ENCODE results near the gene ARID5B.

ARID5B gene

GRCh38 chr10:62033125-62033524, 131.6 kb downstream of the ARID5B start:
- H3K4me2 ChIP-seq (ENCODE audit: insufficient read depth, low read length): no peak overlapping the region
- no peaks in the 10 kb centered on the region for H3K79me2 ChIP-seq (ENCODE audit: insufficient read depth, low read length)
- no peak for ATAC-seq (ENCODE audit: insufficient read depth, low read depth)
- no peak overlapping the region for H3K4me3 ChIP-seq (ENCODE audit: low read depth in 1 of 2, low read length in 2 of 2)
- no peaks in the 10 kb centered on the region for H3K27me3 ChIP-seq (ENCODE audit: insufficient read depth, low read length, poor library complexity)
- H3K36me3 ChIP-seq (ENCODE audit: insufficient read depth, low read length): no peaks in the 10 kb centered on the region
- no peaks in the 10 kb centered on the region for H4K20me1 ChIP-seq (ENCODE audit: insufficient read depth, low read length)
- H2AFZ ChIP-seq (ENCODE audit: low read depth, low read length): no peak overlapping the region
- no peaks in the 10 kb centered on the region for H3K9me3 ChIP-seq (ENCODE audit: insufficient read depth, low read length, severe bottlenecking)
- no peak for TF ChIP-seq EZH2 (IDR thresholded peaks at IDR 0.05; ENCODE audit: borderline replicate concordance, low read depth, low read length, severe bottlenecking)
- no peak for TF ChIP-seq CTCF (IDR thresholded peaks at IDR 0.05; ENCODE audit: borderline replicate concordance, extremely low read depth, low read length, poor library complexity, severe bottlenecking)
- DNase-seq: no peak
- H3K27ac ChIP-seq (ENCODE audit: low read length): no peak overlapping the region
- H3K4me1 ChIP-seq (ENCODE audit: insufficient read depth, low read length): no peaks in the 10 kb centered on the region
- H3K9ac ChIP-seq (ENCODE audit: low read depth, low read length): no peak overlapping the region

- Histone ChIP-seq H3K36me3 (ENCODE audit: insufficient read depth, low read length) (no peaks in the 10 kb centered on the region), H4K20me1 (ENCODE audit: insufficient read depth, low read length) (no peaks in the 10 kb centered on the region), H3K9ac (ENCODE audit: low read depth, low read length) (no peak overlapping the region), H3K79me2 (ENCODE audit: insufficient read depth, low read length) (no peaks in the 10 kb centered on the region), H3K4me3 (ENCODE audit: low read depth in 1 of 2, low read length in 2 of 2) (no peak overlapping the region), H3K27ac (ENCODE audit: low read length) (no peak overlapping the region), H3K9me3 (ENCODE audit: insufficient read depth, low read length, severe bottlenecking) (no peaks in the 10 kb centered on the region), H3K4me2 (ENCODE audit: insufficient read depth, low read length) (no peak overlapping the region), H3K4me1 (ENCODE audit: insufficient read depth, low read length) (peaks cover 5% of the 10 kb centered on the region; the same call in 1 of the 2 replicates), H2AFZ (ENCODE audit: low read depth, low read length) (no peak overlapping the region), H3K27me3 (ENCODE audit: insufficient read depth, low read length, poor library complexity) (no peaks in the 10 kb centered on the region)
- TF ChIP-seq CTCF (IDR thresholded peaks at IDR 0.05; ENCODE audit: borderline replicate concordance, extremely low read depth, low read length, poor library complexity, severe bottlenecking) (no peak), EZH2 (IDR thresholded peaks at IDR 0.05; ENCODE audit: borderline replicate concordance, low read depth, low read length, severe bottlenecking) (no peak)
- no peak for DNase-seq
- no peak for ATAC-seq (ENCODE audit: insufficient read depth, low read depth)
These were observed 132.7 kb downstream of the ARID5B start for GRCh38 chr10:62034096-62034640.

- Histone ChIP-seq H3K27me3 (ENCODE audit: insufficient read depth, low read length, poor library complexity) (no peaks in the 10 kb centered on the region), H3K4me1 (ENCODE audit: insufficient read depth, low read length) (peaks cover 5% of the 10 kb centered on the region; the same call in 1 of the 2 replicates), H3K79me2 (ENCODE audit: insufficient read depth, low read length) (no peaks in the 10 kb centered on the region), H2AFZ (ENCODE audit: low read depth, low read length) (no peak overlapping the region), H3K27ac (ENCODE audit: low read length) (no peak overlapping the region), H3K9ac (ENCODE audit: low read depth, low read length) (no peak overlapping the region), H3K4me3 (ENCODE audit: low read depth in 1 of 2, low read length in 2 of 2) (no peak overlapping the region), H3K36me3 (ENCODE audit: insufficient read depth, low read length) (no peaks in the 10 kb centered on the region), H3K4me2 (ENCODE audit: insufficient read depth, low read length) (no peak overlapping the region), H3K9me3 (ENCODE audit: insufficient read depth, low read length, severe bottlenecking) (no peaks in the 10 kb centered on the region), H4K20me1 (ENCODE audit: insufficient read depth, low read length) (no peaks in the 10 kb centered on the region)
- ATAC-seq (ENCODE audit: insufficient read depth, low read depth) (no peak), DNase-seq (no peak)
- TF ChIP-seq CTCF (IDR thresholded peaks at IDR 0.05; ENCODE audit: borderline replicate concordance, extremely low read depth, low read length, poor library complexity, severe bottlenecking): no peak
- TF ChIP-seq EZH2 (IDR thresholded peaks at IDR 0.05; ENCODE audit: borderline replicate concordance, low read depth, low read length, severe bottlenecking): no peak
These were observed 134.9 kb downstream of the ARID5B start for GRCh38 chr10:62036186-62037081.
